B cell (primary cell): Measurements from ENCODE around the gene BHLHE41.

Experiments
- CTCF ChIP-seq: fragments of 200-600 bp; IDR thresholded peaks from one replicate; pipeline ENCODE4 v1.8.0; 2022; ENCODE audit warnings: antibody characterized with exemption, mild to moderate bottlenecking
- EZH2 ChIP-seq: IDR thresholded peaks from 2 replicates; pipeline ENCODE4 v1.6.1; 2012; ENCODE audit warnings: borderline replicate concordance, low read depth, mild to moderate bottlenecking, moderate library complexity, low read length; ENCODE audit not compliant: insufficient read depth, poor library complexity, severe bottlenecking

- TF ChIP-seq CTCF (no peak), EZH2 (no peak)
Measured at GRCh38 chr12:26130728-26131127, 5.9 kb upstream of the BHLHE41 start.
